HepG2 (cell line): ENCODE measurements around the gene ZDHHC24. TPM values are rescaled to one million over a fixed set of nuclear protein-coding genes. Genes with fewer than 3 reads are reported as not detected.

Source experiments
- AKAP8 ChIP-seq: sonication (generic); formaldehyde crosslinking; IDR thresholded peaks from 2 replicates; pipeline ENCODE4 v1.5.1; 2020; ENCODE audit warnings: mild to moderate bottlenecking, missing genetic modification reagents
- ATM ChIP-seq: fragments of 450-650 bp; IDR thresholded peaks from 2 replicates; pipeline ENCODE4 v1.7.1; 2017; ENCODE audit warnings: mild to moderate bottlenecking, borderline replicate concordance
- BCL6 ChIP-seq: IDR thresholded peaks from 2 replicates; pipeline ENCODE4 v1.6.1; 2016; ENCODE audit warnings: missing genetic modification reagents, missing compliant biosample characterization
- CERS6 ChIP-seq: sonication (generic); formaldehyde crosslinking; IDR thresholded peaks from 2 replicates; pipeline ENCODE4 v1.5.0; 2020; ENCODE audit warnings: missing genetic modification reagents
- FIP1L1 ChIP-seq: fragments of 200-400 bp; formaldehyde crosslinking; IDR thresholded peaks from 2 replicates; pipeline ENCODE4 v1.6.1; 2018; ENCODE audit warnings: low read depth, mild to moderate bottlenecking, low read length, moderate library complexity, borderline replicate concordance; ENCODE audit not compliant: insufficient read depth
- FOXM1 ChIP-seq: sonication (generic); formaldehyde crosslinking; IDR thresholded peaks from 2 replicates; pipeline ENCODE4 v1.5.0; 2020; ENCODE audit warnings: missing genetic modification reagents
- KLF13 ChIP-seq: sonication (generic); formaldehyde crosslinking; IDR thresholded peaks from 2 replicates; pipeline ENCODE4 v1.4.0; 2020; ENCODE audit warnings: mild to moderate bottlenecking, missing genetic modification reagents
- NR2F2 ChIP-seq: IDR thresholded peaks from 2 replicates; pipeline ENCODE4 v1.6.1; 2012; ENCODE audit warnings: low read depth, inconsistent platforms, borderline replicate concordance
- POLR2G ChIP-seq: fragments of 200-400 bp; formaldehyde crosslinking; IDR thresholded peaks from 2 replicates; pipeline ENCODE4 v1.6.1; 2018; ENCODE audit warnings: mild to moderate bottlenecking, low read depth, low read length, moderate library complexity
- PRDM15 ChIP-seq: sonication (generic); formaldehyde crosslinking; IDR thresholded peaks from 2 replicates; pipeline ENCODE4 v1.4.0; 2020; ENCODE audit warnings: missing genetic modification reagents
- RAD51 ChIP-seq: fragments of 450-650 bp; IDR thresholded peaks from 2 replicates; pipeline ENCODE4 v1.6.1; 2016; ENCODE audit warnings: borderline replicate concordance
- SATB2 ChIP-seq: sonication (generic); formaldehyde crosslinking; IDR thresholded peaks from 2 replicates; pipeline ENCODE4 v1.5.0; 2020; ENCODE audit warnings: missing genetic modification reagents
- TRIM24 ChIP-seq: sonication (generic); formaldehyde crosslinking; IDR thresholded peaks from 2 replicates; pipeline ENCODE4 v1.8.0; 2022; ENCODE audit warnings: mild to moderate bottlenecking, missing genetic modification reagents
- ZFP36 ChIP-seq: fragments of 150-350 bp; IDR thresholded peaks from 2 replicates; pipeline ENCODE4 v1.6.1; 2018; ENCODE audit warnings: borderline replicate concordance, low read length, low read depth; ENCODE audit not compliant: partially characterized antibody
- ZNF468 ChIP-seq: sonication (generic); formaldehyde crosslinking; IDR thresholded peaks from 2 replicates; pipeline ENCODE4 v1.8.0; 2022; ENCODE audit warnings: mild to moderate bottlenecking, moderate library complexity, missing genetic modification reagents
- ZNF703 ChIP-seq: sonication (generic); formaldehyde crosslinking; IDR thresholded peaks from 2 replicates; pipeline ENCODE4 v1.5.1; 2020; ENCODE audit warnings: missing genetic modification reagents, mild to moderate bottlenecking, moderate library complexity, borderline replicate concordance
- polyA plus RNA-seq, 8 experiments: library from polyadenylated mRNA; depleted of rRNA in 3 of 8; stranded (reverse) in 7 of 8; unstranded in 1 of 8; fragments of >200 nt; fragmentation: Illumina TruSeq in 4 of 8; extraction: Trizol in 4 of 8; gene quantifications; 2 replicates each; pipeline versions ENCODE4 v1.2.1 to v1.2.3, GENCODE V29; 2011 to 2016; ENCODE audit warnings: low read depth in 4 of 8, missing spikeins in 1 of 8, mixed read lengths in 1 of 8; ENCODE audit not compliant: insufficient read depth in 1 of 8
- total RNA-seq, 5 experiments: library from RNA; depleted of rRNA; stranded (reverse); fragments of >200 nt; fragmentation: Illumina TruSeq; extraction: Trizol; gene quantifications; 2 replicates each; pipeline ENCODE4 v1.2.3, GENCODE V29; 2016; ENCODE audit warnings: low read depth in 1 of 5
- TF ChIP-seq, protein P1 (sequence below): sonication (generic); formaldehyde crosslinking; IDR thresholded peaks from 2 replicates; pipeline ENCODE4 v1.4.0; 2020; ENCODE audit warnings: missing genetic modification reagents
- TF ChIP-seq, protein P2 (sequence below): sonication (generic); formaldehyde crosslinking; IDR thresholded peaks from 2 replicates; pipeline ENCODE4 v1.5.0; 2020; ENCODE audit warnings: mild to moderate bottlenecking, missing genetic modification reagents
- TF ChIP-seq, protein P3 (sequence below): sonication (generic); formaldehyde crosslinking; IDR thresholded peaks from 2 replicates; pipeline ENCODE4 v1.5.0; 2020; ENCODE audit warnings: missing genetic modification reagents, mild to moderate bottlenecking, borderline replicate concordance
- TF ChIP-seq, protein P4 (sequence below): IDR thresholded peaks from 2 replicates; pipeline ENCODE4 v1.6.1; 2018; ENCODE audit warnings: missing genetic modification reagents, mild to moderate bottlenecking, missing compliant biosample characterization

Gene ZDHHC24
- total and polyA plus RNA-seq, 2 of the 13 experiments (the other 11 are each of a cell fraction or from before 2014, with no cell fraction given) = 4.3 TPM

GRCh38 chr11:66592457-66593302 is 46.8 kb upstream of the ZDHHC24 start, which contains the start of the genes CCDC87 and CCS (continued):
- TF ChIP-seq PRDM15 (CRISPR knock-in tag) (peak; percentile 17; the same call in 1 of the 2 replicates), AKAP8 (CRISPR knock-in tag) (no peak), ZNF468 (CRISPR knock-in tag) (0 out of 2 replicates have a peak, but pooled peaks have one; percentile 43), KLF13 (CRISPR knock-in tag) (no peak), FOXM1 (CRISPR knock-in tag) (no peak), ZNF703 (CRISPR knock-in tag) (no peak), NR2F2 (no peak), BCL6 (CRISPR knock-in tag) (peak; percentile 77), POLR2G (peak; percentile 95), FIP1L1 (no peak), SATB2 (CRISPR knock-in tag) (no peak), TRIM24 (no peak), CERS6 (no peak), RAD51 (no peak), ATM (no peak), ZFP36 (no peak)
- TF ChIP-seq, protein P1, sequence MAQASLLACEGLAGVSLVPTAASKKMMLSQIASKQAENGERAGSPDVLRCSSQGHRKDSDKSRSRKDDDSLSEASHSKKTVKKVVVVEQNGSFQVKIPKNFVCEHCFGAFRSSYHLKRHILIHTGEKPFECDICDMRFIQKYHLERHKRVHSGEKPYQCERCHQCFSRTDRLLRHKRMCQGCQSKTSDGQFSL = no peak
- TF ChIP-seq, protein P2, sequence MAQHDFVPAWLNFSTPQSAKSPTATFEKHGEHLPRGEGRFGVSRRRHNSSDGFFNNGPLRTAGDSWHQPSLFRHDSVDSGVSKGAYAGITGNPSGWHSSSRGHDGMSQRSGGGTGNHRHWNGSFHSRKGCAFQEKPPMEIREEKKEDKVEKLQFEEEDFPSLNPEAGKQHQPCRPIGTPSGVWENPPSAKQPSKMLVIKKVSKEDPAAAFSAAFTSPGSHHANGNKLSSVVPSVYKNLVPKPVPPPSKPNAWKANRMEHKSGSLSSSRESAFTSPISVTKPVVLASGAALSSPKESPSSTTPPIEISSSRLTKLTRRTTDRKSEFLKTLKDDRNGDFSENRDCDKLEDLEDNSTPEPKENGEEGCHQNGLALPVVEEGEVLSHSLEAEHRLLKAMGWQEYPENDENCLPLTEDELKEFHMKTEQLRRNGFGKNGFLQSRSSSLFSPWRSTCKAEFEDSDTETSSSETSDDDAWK (CRISPR knock-in tag) = no peak
- TF ChIP-seq, protein P3, sequence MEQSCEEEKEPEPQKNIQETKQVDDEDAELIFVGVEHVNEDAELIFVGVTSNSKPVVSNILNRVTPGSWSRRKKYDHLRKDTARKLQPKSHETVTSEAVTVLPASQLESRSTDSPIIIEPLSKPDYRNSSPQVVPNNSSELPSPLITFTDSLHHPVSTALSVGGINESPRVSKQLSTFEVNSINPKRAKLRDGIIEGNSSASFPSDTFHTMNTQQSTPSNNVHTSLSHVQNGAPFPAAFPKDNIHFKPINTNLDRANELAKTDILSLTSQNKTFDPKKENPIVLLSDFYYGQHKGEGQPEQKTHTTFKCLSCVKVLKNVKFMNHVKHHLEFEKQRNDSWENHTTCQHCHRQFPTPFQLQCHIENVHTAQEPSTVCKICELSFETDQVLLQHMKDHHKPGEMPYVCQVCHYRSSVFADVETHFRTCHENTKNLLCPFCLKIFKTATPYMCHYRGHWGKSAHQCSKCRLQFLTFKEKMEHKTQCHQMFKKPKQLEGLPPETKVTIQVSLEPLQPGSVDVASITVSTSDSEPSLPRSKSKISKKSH (CRISPR knock-in tag) = peak; percentile 78; the same call in 1 of the 2 replicates
- TF ChIP-seq, protein P4, sequence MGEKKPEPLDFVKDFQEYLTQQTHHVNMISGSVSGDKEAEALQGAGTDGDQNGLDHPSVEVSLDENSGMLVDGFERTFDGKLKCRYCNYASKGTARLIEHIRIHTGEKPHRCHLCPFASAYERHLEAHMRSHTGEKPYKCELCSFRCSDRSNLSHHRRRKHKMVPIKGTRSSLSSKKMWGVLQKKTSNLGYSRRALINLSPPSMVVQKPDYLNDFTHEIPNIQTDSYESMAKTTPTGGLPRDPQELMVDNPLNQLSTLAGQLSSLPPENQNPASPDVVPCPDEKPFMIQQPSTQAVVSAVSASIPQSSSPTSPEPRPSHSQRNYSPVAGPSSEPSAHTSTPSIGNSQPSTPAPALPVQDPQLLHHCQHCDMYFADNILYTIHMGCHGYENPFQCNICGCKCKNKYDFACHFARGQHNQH (CRISPR knock-in tag) = peak; percentile 82
